ENCODE results near the gene CACNA1B. TPM values are rescaled to one million over a fixed set of nuclear protein-coding genes. Genes with fewer than 3 reads are reported as not detected.

The CACNA1B gene
- total RNA-seq, 5 donors from 2014 or later (not counting 1 experiment from before 2014, with no cell fraction given): 0.03 to 0.09 (median 0.03) TPM; not detected in 2

DNA sequence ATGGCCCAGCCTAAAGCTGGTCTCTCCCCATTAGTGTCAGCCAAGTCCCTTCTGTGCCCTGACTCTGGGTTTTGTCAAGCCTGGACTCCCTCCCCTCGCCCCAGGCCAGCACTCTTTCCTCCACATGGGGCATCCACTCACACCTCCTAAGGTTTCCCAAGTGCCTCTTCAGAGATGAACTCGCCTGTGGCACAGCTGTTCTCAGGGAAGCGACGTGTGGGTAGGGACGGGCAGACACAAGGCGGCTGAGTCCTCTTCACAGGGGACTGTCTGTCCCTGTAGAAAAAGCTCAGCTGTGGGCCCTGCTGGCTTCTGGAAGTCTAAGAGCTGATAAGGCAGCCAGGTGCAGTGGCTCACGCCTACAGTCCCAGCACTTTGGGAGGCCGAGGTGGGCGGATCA is 78.5 kb downstream of the CACNA1B start:
- H3K4me3 ChIP-seq (ENCODE audit: control insufficient read depth in 1 of 2, extremely low read depth in 1 of 2, low read length in 1 of 2): no peak overlapping the region
- POLR2A ChIA-PET: interaction anchor here in 1 of 2 donors (0.7 kb wide), 1 partner anchor 62 kb away, joined by 3 read pairs; no protein-coding TSS in a partner anchor
- H3K36me3 ChIP-seq (ENCODE audit: control insufficient read depth in 2 of 2, extremely low read depth in 1 of 2, insufficient read depth in 1 of 2, low read length in 1 of 2): no peaks in the 10 kb centered on the region
- Mint-ChIP-seq H3K27me3 (peaks cover 4 to 19% of the 10 kb centered on the region in 2 donors), H3K4me1 (no peaks in the 10 kb centered on the region), H3K4me3 (no peak overlapping the region), H3K27ac (no peak overlapping the region), H3K36me3 (no peaks in the 10 kb centered on the region), H3K9me3 (no peaks in the 10 kb centered on the region)
- DNase-seq (no peak), ATAC-seq (replicated peaks in 1 of 4) (no peak)
- 84% methylated on average over 7 of the region's 9 CpGs for WGBS (ENCODE audit: insufficient coverage)
- CTCF ChIA-PET: interaction anchor here in 1 of 2 donors (0.6 kb wide), 1 partner anchor 8 kb away, joined by 7 read pairs; no protein-coding TSS in a partner anchor
- no peak overlapping the region for H3K27ac ChIP-seq (ENCODE audit: low read length)
- no peaks in the 10 kb centered on the region for H3K9me3 ChIP-seq
- no peaks in the 10 kb centered on the region for H3K4me1 ChIP-seq (ENCODE audit: control insufficient read depth in 1 of 2, extremely low read depth in 1 of 2, insufficient read depth in 2 of 2, low read length in 2 of 2)
- H3K27me3 ChIP-seq (replicated peaks in 1 of 2; ENCODE audit: control insufficient read depth in 2 of 2, extremely low read depth in 1 of 2, insufficient read depth in 2 of 2, low read length in 1 of 2): peaks cover 0 to 42% of the 10 kb centered on the region in 2 experiments

DNA sequence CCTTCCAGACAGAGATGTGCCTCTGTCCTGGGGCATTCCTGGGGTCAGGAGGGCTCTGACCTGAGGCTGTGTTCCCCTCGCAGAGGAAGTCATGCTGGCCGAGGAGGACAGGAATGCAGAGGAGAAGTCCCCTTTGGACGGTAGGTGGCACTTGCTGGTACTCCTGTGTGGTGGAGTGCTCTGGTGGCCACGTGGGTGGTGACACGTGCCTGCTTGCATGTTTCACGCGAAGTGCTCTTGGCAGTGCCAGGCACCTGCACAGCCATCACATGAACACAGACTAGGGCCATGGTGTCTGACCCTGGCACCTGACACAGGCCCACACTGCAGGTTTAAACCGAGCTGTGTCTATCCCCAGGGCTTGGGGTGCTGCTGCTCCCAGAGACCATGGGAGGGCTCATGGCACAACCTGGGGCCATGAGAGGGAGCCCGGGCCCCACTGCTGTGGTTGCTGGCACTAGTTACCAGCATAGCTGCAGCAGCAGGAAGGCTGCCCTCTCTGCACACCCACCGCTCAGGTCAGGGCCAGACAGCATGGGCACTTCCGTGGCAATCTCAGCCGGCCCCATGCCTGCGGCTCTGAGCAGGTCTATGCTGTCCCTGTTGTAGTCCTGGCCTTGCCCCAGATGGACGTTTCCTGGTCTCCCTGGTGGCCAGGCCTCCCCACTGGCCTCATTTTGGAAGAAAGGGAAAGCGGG is 79.3 kb downstream of the CACNA1B start:
- Histone ChIP-seq H3K27me3 (replicated peaks in 1 of 2; ENCODE audit: control insufficient read depth in 2 of 2, extremely low read depth in 1 of 2, insufficient read depth in 2 of 2, low read length in 1 of 2) (peaks cover 0 to 37% of the 10 kb centered on the region in 2 experiments), H3K27ac (ENCODE audit: low read length) (no peak overlapping the region), H3K4me1 (ENCODE audit: control insufficient read depth in 1 of 2, extremely low read depth in 1 of 2, insufficient read depth in 2 of 2, low read length in 2 of 2) (no peaks in the 10 kb centered on the region), H3K9me3 (no peaks in the 10 kb centered on the region), H3K4me3 (ENCODE audit: control insufficient read depth in 1 of 2, extremely low read depth in 1 of 2, low read length in 1 of 2) (no peak overlapping the region), H3K36me3 (ENCODE audit: control insufficient read depth in 2 of 2, extremely low read depth in 1 of 2, insufficient read depth in 1 of 2, low read length in 1 of 2) (no peaks in the 10 kb centered on the region)
- Mint-ChIP-seq H3K9me3 (no peaks in the 10 kb centered on the region), H3K27me3 (peaks cover 4 to 19% of the 10 kb centered on the region in 2 donors), H3K4me1 (no peaks in the 10 kb centered on the region), H3K36me3 (no peaks in the 10 kb centered on the region), H3K4me3 (no peak overlapping the region), H3K27ac (no peak overlapping the region)
- ATAC-seq (replicated peaks in 1 of 4) (no peak), DNase-seq (no peak)
- 67% methylated on average over 13 of the region's 15 CpGs for WGBS (ENCODE audit: insufficient coverage)
- CTCF ChIA-PET: interaction anchor here in 1 of 2 donors (0.6 kb wide), 1 partner anchor 9 kb away, joined by 7 read pairs; no protein-coding TSS in a partner anchor
- POLR2A ChIA-PET: no interaction called here

DNA sequence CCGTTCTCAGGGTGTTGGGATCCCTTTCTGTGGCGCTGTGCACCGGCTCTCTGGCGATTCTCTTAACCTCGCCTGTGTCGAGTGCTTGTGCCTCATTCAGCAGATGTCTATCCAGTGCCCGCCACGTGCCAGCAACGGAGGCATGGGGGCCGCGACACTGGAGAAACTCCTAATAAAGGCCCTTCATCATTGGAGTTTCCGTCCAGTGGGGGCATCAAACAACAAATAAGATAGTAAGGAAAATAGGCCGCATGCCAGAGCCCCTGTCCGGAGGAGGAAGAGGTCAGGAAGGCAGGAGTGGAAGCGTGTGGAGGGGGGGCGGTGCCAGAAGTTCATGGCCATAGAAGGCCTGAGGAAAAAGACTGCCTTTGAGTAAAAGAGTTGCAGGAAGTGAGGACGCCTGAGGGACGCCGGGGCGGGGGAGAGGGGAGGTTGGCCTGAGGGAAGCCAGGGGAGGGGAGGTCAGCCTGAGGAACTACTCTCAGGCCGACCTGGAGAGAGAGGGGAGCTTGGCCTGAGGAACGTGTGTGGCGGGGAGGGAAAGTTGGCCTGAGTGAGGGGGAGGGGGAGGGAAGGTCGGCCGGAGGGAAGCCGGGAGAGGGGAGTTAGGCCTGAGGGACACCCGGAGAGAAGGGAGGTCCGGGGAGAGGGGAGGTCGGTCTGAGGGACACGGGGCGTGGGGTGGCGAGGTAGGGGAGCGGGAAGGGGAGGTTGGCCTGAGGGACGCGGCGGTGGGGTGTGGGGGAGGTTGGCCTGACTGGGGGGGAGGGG is 82.2 kb downstream of the CACNA1B start:
- Histone ChIP-seq H3K4me3 (ENCODE audit: control insufficient read depth in 1 of 2, extremely low read depth in 1 of 2, low read length in 1 of 2) (no peak overlapping the region), H3K9me3 (no peaks in the 10 kb centered on the region), H3K27ac (ENCODE audit: low read length) (no peak overlapping the region), H3K36me3 (ENCODE audit: control insufficient read depth in 2 of 2, extremely low read depth in 1 of 2, insufficient read depth in 1 of 2, low read length in 1 of 2) (no peaks in the 10 kb centered on the region), H3K4me1 (ENCODE audit: control insufficient read depth in 1 of 2, extremely low read depth in 1 of 2, insufficient read depth in 2 of 2, low read length in 2 of 2) (no peaks in the 10 kb centered on the region), H3K27me3 (replicated peaks in 1 of 2; ENCODE audit: control insufficient read depth in 2 of 2, extremely low read depth in 1 of 2, insufficient read depth in 2 of 2, low read length in 1 of 2) (peaks cover 0 to 16% of the 10 kb centered on the region in 2 experiments)
- Mint-ChIP-seq H3K9me3 (peaks cover 0 to 11% (median 10%) of the 10 kb centered on the region in 3 donors), H3K36me3 (no peaks in the 10 kb centered on the region), H3K27ac (no peak overlapping the region), H3K4me1 (no peaks in the 10 kb centered on the region), H3K27me3 (peaks cover 10 to 13% of the 10 kb centered on the region in 2 donors), H3K4me3 (no peak overlapping the region)
- CTCF ChIA-PET: no interaction called here
- ATAC-seq (replicated peaks in 1 of 4) (no peak), DNase-seq (no peak)
- 93% methylated on average over 25 of the region's 36 CpGs for WGBS (ENCODE audit: insufficient coverage)
- POLR2A ChIA-PET: no interaction called here

DNA sequence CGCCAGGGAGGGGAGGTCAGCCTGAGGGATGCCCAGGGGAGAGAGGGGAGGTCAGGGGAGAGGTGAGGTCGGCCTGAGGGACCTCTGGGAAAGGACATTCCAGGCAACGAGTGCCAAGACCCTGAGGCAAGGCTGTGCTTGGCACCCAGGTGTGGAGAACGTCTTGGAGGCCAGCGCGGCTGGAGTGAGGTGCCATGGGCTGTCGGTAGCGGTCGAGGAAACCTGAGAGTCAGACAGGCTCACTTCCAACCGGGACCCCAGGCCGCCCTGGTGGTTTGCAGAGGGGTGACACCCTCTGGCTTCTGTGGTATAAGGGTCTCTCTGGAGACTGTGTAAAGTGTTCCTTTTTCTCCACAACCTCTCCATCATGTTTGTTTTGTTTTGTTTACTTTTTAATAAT is 82.9 kb downstream of the CACNA1B start:
- POLR2A ChIA-PET: no interaction called here
- Histone ChIP-seq H3K27ac (ENCODE audit: low read length) (no peak overlapping the region), H3K4me3 (ENCODE audit: control insufficient read depth in 1 of 2, extremely low read depth in 1 of 2, low read length in 1 of 2) (no peak overlapping the region), H3K27me3 (replicated peaks in 1 of 2; ENCODE audit: control insufficient read depth in 2 of 2, extremely low read depth in 1 of 2, insufficient read depth in 2 of 2, low read length in 1 of 2) (peaks cover 0 to 16% of the 10 kb centered on the region in 2 experiments), H3K36me3 (ENCODE audit: control insufficient read depth in 2 of 2, extremely low read depth in 1 of 2, insufficient read depth in 1 of 2, low read length in 1 of 2) (no peaks in the 10 kb centered on the region), H3K9me3 (no peaks in the 10 kb centered on the region), H3K4me1 (ENCODE audit: control insufficient read depth in 1 of 2, extremely low read depth in 1 of 2, insufficient read depth in 2 of 2, low read length in 2 of 2) (no peaks in the 10 kb centered on the region)
- DNase-seq (no peak), ATAC-seq (replicated peaks in 1 of 4) (no peak)
- H3K27me3 Mint-ChIP-seq: peaks cover 11 to 14% of the 10 kb centered on the region in 2 donors
- CTCF ChIA-PET: no interaction called here
- H3K27ac Mint-ChIP-seq: no peak overlapping the region
- no peaks in the 10 kb centered on the region for H3K4me1 Mint-ChIP-seq
- WGBS (ENCODE audit: insufficient coverage): 81% methylated on average over 9 of the region's 11 CpGs
- H3K4me3 Mint-ChIP-seq: no peak overlapping the region
- no peaks in the 10 kb centered on the region for H3K36me3 Mint-ChIP-seq
- H3K9me3 Mint-ChIP-seq: peaks cover 0 to 11% (median 10%) of the 10 kb centered on the region in 3 donors

DNA sequence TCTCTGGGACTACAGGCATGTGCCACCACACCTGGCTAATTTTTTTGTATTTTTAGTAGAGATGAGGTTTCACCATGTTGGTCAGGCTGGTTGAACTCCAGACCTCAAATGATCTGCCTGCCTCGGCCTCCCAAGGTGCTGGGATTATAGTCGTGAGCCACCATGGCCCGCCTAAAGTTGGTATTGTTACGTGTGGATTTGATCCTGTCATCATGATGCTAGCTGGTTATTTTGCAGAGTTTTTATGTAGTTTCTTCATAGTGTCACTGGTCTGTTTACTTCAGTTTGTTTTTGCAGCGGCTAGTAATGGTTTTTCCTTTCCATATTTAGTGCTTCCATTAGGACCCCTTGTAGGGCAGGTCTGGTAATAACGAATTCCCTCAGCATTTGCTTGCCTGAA is 85.9 kb downstream of the CACNA1B start:
- no peak overlapping the region for H3K4me3 Mint-ChIP-seq

DNA sequence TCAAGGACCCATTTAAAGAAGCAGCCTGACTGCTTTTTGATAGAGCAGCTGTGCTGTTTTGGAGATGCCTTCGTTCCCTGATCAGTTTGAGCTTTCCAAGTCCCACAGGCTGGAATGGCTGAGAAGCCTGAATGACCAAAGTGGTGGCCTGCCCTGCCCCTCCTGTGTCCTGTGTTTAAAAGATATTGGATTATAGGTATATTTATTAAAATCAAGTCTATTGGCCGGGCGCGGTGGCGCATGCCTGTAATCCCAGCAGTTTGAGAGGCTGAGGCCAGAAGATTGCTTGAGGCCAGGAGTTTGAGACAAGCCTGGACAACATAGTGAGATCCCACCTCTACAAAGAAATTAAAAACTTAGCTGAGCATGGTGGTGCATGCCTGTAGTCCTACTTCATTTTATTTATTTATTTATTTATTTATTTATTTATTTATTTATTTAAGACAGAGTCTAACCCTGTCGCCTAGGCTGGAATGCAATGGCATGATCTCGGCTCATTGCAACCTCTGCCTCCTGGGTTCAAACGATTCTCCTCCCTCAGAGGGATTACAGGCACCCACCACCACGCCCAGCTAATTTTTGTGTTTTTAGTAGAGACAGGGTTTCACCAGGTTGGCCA is 87.7 kb downstream of the CACNA1B start:
- CTCF ChIA-PET: no interaction called here

More for the DNA sequence above, 85.9 kb downstream of the CACNA1B start:
- Histone ChIP-seq H3K36me3 (ENCODE audit: control insufficient read depth in 2 of 2, extremely low read depth in 1 of 2, insufficient read depth in 1 of 2, low read length in 1 of 2) (no peaks in the 10 kb centered on the region), H3K4me1 (ENCODE audit: control insufficient read depth in 1 of 2, extremely low read depth in 1 of 2, insufficient read depth in 2 of 2, low read length in 2 of 2) (no peaks in the 10 kb centered on the region), H3K27ac (ENCODE audit: low read length) (no peak overlapping the region), H3K9me3 (no peaks in the 10 kb centered on the region), H3K27me3 (replicated peaks in 1 of 2; ENCODE audit: control insufficient read depth in 2 of 2, extremely low read depth in 1 of 2, insufficient read depth in 2 of 2, low read length in 1 of 2) (peaks cover 0 to 20% of the 10 kb centered on the region in 2 experiments), H3K4me3 (ENCODE audit: control insufficient read depth in 1 of 2, extremely low read depth in 1 of 2, low read length in 1 of 2) (no peak overlapping the region)
- no peaks in the 10 kb centered on the region for H3K36me3 Mint-ChIP-seq
- ChIA-PET POLR2A (no interaction called here), CTCF (no interaction called here)
- DNase-seq (no peak), ATAC-seq (replicated peaks in 1 of 4) (no peak)
- H3K9me3 Mint-ChIP-seq: peaks cover 0 to 11% (median 10%) of the 10 kb centered on the region in 3 donors
- H3K27ac Mint-ChIP-seq: no peak overlapping the region
- 81% methylated on average over 2 of the region's 6 CpGs for WGBS (ENCODE audit: insufficient coverage)
- H3K27me3 Mint-ChIP-seq: peaks cover 16 to 21% of the 10 kb centered on the region in 2 donors
- H3K4me1 Mint-ChIP-seq: no peaks in the 10 kb centered on the region

More for the DNA sequence above, 87.7 kb downstream of the CACNA1B start:
- DNase-seq: no peak
- ATAC-seq (replicated peaks in 1 of 4): no peak
- H3K4me1 ChIP-seq (ENCODE audit: control insufficient read depth in 1 of 2, extremely low read depth in 1 of 2, insufficient read depth in 2 of 2, low read length in 2 of 2): no peaks in the 10 kb centered on the region
- Mint-ChIP-seq H3K36me3 (no peaks in the 10 kb centered on the region), H3K9me3 (peaks cover 0 to 11% (median 10%) of the 10 kb centered on the region in 3 donors), H3K4me1 (no peaks in the 10 kb centered on the region), H3K27ac (no peak overlapping the region), H3K27me3 (peaks cover 20 to 23% of the 10 kb centered on the region in 2 donors), H3K4me3 (no peak overlapping the region)
- H3K36me3 ChIP-seq (ENCODE audit: control insufficient read depth in 2 of 2, extremely low read depth in 1 of 2, insufficient read depth in 1 of 2, low read length in 1 of 2): no peaks in the 10 kb centered on the region
- H3K4me3 ChIP-seq (ENCODE audit: control insufficient read depth in 1 of 2, extremely low read depth in 1 of 2, low read length in 1 of 2): no peak overlapping the region
- H3K27me3 ChIP-seq (replicated peaks in 1 of 2; ENCODE audit: control insufficient read depth in 2 of 2, extremely low read depth in 1 of 2, insufficient read depth in 2 of 2, low read length in 1 of 2): peaks cover 0 to 23% of the 10 kb centered on the region in 2 experiments
- POLR2A ChIA-PET: no interaction called here
- no peak overlapping the region for H3K27ac ChIP-seq (ENCODE audit: low read length)
- WGBS (ENCODE audit: insufficient coverage): 65% methylated on average over 2 of the region's 9 CpGs
- no peaks in the 10 kb centered on the region for H3K9me3 ChIP-seq

Measured in T-cell (primary cell).